HG03060 (cell line): ENCODE results near the gene PBXIP1.

Experiments
- ATAC-seq: cut with Tn5 transposase; IDR thresholded peaks from one replicate; pipeline ENCODE4 v1.9.1; 2021; ENCODE audit warnings: low read depth, moderate number of reproducible peaks; ENCODE audit not compliant: unreplicated experiment

PBXIP1 gene

DNA sequence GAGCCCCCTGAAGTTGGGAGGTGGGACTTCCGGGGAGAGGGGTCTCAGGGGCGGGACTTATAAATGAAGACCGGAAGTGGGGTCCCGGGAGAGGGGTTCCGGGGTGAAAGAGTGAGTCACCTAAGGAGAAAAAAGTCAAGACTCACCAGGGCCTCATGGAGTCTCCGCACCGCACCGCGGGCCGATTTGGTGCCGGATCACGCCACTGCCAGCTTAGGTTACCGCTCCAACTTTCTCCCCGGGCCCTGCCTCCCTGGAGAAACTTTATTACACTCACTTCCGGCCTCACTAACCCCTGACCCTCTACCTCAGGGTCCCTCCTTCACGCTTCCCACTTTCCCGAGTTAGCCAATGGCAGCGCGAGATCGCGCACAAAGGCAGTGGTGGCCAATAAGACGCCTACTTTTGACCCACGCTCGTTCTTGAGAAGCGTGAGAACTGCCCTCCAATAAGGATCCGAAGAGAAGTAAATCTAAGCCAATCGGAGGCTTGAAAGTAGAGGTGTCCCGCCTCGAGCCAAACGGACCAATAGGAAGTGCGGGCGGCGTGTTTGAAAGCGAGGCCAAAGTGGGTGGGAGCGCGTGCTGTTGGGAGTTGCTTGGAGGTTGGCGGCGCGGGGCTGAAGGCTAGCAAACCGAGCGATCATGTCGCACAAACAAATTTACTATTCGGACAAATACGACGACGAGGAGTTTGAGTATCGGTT is 18.4 kb upstream of the PBXIP1 start, which contains the start of gene CKS1B:
Gene CKS1B, plus strand, starts transcription at position 580 of the 706 bp plus-strand sequence. Its CDS starts 65 bp downstream, at position 645.
- ATAC-seq: peak; percentile 76

DNA sequence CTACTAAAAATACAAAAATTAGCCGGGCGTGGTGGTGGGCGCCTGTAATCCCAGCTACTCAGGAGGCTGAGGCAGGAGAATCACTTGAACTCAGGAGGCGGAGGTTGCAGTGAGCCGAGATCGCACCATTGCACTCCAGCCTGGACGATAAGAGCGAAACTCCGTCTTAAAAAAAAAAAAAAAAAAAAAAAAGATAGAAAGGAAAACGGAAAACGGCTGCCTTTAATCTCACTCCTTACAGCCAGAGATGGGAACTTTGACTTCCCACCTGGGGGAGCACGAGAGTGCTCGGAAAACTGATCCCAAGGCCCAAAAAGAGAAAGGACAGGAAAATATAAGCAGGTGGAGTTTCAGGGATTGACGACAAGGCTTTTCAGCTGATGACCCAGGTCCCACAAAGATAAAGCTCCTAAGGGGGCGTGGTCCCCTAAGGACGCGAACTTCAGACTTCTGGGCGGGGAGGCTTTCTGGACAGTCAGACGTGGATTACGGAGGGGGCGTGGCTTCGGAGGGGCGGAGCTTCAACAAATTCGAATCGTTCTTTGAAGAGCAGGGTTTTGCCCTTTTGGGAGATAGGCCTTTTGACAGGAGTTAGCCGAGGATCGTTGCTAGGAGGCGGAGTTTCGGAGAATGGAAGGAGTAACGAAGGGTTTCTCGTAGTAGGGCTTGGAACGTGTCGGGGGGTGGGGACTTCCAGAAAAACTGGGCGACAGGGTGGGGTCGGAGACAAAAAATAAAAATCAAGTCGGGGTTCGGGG is 17.6 kb upstream of the PBXIP1 start:
- ATAC-seq: no peak

DNA sequence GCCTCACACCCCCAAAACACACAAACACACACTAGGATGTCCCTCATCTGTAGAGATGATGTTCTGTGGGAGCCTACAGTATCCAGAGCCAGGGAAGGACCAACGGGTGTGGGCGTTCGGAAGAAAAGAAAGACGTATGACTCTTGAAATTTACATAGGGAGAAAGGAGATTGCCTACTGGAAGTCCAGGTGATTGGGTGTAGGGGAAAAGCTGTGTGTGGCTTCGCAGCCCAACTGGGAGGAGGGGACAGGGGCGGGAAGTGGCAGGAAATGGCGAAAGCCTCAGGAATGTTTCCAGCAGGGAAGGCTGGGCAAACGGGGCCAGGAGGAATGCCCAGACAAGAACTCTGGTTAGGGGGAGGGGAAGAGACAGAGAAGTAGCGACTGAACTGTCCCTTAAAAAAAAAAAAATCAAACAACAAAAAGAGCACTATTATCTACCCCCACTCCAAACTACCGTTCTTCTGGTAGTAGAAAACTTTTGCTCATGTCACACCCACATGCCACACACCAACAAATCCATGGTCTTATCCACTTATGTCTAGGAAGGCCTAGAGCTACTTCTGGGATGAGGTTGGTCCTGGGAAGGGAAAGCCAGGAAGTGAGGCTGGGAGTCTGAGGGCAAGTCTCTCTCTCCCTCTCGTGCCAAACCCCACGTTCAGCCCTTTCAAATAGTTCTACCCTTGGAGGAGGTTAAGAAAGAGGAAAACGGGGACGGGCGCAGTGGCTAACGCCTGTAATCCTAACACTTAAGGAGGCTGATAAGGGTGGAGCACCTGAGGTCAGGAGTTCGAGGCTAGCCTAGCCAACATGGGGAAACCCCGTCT is 16.8 kb upstream of the PBXIP1 start:
- no peak for ATAC-seq

DNA sequence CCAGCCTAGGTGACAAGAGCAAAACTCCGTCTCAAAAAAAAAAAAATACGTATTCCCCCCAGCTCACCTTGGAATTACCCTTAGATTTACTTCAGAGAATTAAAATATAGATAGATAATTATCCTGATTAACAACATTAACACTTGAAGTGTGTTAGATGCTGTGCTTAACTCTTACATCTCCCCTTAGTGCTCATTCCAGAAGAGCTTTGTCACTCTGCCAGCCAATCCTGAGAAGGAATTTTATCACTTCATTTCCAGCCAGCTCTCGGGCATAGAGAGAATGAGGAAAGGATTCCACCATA is 16.3 kb upstream of the PBXIP1 start:
- ATAC-seq: no peak

DNA sequence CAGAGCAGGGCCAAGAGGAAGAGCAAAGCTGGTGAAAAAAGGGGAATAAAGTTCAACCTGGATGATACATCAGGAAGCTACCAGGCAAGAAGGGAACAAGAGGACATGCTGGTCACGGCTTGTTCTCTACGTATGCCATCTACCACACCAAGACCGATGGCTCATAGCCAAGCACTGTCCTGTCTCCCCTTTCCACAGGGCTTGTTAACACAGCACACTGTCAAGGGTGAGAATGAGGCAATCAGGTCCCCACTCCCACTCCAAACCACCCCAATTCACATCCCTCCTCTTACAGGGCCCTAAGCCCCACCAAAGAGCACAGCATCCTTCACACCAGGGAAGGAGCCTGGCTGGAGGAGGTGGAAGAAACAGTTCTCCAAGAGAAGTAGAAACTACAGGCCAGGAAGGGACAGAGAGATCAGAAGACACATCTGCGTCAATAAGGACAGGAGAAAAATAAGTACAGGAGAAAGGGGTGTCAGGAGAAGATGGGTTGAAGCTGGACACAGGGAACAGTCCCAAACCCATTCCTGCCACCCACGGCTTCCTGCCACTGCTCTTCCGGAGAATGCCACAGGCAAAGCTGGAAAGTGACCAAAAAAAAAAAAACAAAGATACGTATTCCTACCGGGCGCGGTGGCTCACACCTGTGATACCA is 15.6 kb upstream of the PBXIP1 start:
- ATAC-seq: no peak

DNA sequence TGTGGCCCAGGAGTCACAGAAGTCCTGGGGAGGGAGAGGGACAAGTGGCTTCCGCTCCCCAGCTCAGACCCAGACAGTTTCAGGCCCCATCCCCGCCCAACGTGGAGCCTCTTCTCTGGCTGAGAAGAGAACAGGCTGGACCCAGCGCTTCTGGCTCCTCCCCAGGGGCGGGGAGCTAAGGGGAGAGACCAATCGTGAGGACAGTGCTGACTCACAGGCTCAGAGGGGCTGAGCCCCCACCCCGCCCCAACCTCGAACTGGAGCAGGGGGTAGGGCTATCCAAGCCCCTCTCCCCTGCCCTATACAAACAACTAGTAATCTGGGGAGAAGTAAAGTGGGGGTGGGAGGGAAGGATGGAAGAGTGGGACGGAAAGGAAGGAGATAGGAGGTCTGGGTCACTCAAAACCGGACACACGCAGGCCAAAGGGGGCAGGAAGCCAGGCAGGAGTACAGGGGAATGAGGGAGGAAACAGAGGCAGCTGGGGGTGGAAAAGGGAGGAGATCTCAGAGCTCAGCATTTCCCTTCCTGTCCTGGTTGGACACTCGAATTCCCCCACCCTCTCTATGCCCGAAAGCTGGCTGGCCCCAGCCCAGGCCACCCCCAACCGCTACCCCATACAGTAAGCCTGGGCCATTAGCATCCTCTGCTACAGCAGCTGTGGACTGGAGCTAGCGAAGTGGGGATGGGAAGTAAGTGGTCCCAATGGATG is 14.9 kb upstream of the PBXIP1 start, which contains the start of gene SHC1:
Gene SHC1, minus strand, starts transcription at position 117 of the 710 bp plus-strand sequence. CDS start 221 bp downstream, outside the sequence.
- ATAC-seq: no peak

DNA sequence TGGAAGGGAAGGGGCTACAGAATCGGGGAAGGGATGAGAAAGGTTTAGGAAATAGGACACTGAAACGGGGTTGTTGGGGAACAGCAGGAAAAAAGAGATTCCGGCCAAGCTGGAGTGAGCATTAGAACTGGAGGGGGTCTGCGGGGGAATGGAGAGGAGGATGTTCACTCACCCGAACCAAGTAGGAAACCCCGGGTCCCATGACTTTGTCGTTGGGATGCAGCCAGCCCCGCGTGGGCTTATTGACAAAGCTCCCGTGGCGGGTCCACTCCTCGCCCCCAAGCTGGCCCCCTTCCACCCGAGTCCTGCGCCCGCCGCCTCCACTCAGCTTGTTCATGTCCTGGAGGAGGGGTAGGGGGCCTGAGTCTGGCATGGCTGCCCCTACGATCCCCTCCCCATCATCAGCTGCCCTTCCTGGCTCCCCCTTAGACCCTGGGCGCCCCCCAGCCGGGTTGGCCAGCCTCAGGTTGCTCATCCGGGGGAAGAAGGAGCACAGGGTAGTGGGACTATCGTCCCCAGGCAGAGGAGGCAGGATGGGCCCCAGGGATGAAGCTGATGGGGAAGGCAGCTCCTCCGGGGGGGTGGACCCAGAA is 14.1 kb upstream of the PBXIP1 start:
- no peak for ATAC-seq

DNA sequence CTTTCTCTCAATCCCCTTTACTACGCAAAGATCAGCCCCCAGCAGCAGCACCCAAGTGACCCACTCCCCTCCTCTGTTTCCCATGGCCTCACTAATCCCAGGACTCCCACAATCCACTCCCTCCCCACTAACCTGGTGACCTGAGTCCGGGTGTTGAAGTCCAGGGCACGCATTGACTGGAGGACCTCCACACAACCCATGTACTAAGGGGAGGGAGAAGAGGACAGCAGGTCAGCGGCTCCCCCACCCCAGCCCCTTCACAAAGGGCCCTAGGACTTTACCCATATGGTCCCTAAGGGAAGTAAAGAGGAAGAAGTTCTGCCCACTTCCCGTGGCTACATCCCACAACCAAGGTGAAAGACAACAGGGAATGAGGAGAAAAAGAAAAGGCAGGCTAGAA is 13.3 kb upstream of the PBXIP1 start:
- ATAC-seq: no peak

DNA sequence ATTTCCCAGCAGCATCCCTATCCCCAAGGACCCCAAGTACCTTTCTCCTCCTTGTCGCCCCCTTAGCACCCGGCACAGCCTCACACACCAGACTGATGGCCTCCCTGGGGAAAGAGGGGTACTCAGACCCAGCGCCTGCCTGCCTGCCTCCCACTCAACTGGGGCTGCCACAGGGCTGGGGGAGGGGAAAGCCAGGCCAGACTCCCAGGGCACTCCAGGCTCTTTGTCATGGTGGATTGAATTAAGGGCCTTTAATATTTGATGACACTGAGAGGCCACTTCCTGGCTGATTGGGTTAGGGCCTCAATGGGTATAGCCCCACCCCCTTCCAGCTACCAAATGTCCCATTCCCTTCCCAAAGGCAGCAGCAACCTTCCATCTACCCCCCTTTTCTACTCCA is 12.8 kb upstream of the PBXIP1 start:
- no peak for ATAC-seq

DNA sequence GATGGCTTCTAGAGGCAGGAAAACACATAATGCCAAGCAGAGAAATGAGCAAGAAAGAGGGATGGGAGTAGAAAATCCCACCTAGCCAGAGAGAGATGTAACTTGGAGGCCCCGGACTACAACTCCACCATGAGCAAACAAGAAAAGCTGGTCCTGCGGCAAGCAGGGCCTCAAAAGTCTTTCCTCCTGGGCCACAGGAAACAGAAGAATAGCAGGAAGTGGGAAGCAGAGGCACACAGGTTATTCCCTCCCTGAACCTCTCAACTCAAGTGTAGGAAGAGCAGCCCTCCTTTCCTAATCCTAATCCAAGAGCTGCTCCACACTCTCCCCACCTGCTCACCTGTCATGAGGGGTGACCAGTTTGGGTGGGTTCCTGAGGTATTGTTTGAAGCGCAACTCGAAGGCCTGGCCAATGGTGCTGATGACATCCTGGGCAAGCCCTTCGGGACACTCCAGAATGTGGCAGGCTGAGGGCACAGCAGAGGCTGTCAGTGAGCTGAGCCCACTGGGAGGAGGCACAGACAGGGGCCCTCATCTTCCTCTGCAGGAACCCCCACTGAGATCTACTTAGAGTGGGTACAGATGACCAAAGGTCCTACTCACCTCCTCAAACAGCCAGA is 11.5 kb upstream of the PBXIP1 start:
- ATAC-seq: no peak

DNA sequence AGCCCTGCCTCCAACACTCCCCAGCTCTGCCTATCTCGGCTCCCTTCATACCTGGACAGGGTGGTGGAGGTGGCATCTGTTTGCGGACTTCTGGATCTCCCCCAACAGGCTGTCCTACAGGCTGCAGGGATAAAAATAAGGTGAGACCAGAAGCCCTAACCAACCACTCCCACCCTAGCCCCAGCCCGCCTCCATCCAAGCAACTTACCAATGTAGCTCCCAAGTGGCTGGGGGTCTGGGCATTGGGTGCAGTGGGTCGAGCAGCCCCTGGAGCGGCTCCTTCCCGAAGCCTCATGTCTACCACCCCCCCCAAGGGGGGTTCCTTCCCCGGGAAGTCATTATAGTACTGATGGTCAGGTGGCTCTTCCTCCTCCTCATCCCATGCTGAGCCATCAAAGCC is 10.2 kb upstream of the PBXIP1 start:
- no peak for ATAC-seq

DNA sequence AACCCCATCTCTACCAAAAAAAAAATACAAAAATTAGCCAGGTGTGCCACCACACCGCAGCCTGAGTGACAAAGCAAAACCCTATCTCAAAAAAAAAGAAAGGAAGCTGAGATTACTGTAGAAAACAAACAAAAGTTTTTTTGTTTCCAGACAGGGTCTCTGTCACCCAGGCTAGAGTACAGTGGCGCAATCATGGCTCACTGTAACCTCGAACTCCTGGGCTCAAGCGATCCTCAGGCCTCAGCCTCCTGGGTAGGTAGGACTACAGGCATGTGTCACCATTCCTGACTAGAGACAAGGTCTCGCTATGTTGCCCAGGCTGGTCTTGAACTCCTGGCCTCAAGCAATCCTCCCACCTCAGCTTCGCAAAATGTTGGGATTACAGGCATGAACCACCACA is 8.5 kb upstream of the PBXIP1 start:
- no peak for ATAC-seq

DNA sequence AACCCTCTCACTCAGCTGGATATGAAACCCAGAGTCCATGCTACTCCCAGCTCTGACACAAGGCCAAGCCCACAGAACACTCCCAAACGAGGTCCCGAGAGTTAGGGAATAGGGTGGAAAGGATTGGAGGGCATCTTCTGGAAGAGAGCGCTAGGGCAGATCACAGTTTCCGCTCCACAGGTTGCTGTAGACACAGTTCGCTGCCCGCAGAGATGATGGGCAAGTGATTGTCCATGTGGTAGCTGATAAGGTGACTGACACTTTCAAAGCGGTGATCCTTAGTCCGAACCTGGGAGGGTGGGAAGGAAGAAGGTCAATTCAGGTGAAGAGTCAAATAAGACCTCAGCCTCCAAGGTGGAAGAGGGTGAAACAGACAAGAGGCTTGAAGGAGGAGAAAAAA is 7.7 kb upstream of the PBXIP1 start:
- no peak for ATAC-seq

DNA sequence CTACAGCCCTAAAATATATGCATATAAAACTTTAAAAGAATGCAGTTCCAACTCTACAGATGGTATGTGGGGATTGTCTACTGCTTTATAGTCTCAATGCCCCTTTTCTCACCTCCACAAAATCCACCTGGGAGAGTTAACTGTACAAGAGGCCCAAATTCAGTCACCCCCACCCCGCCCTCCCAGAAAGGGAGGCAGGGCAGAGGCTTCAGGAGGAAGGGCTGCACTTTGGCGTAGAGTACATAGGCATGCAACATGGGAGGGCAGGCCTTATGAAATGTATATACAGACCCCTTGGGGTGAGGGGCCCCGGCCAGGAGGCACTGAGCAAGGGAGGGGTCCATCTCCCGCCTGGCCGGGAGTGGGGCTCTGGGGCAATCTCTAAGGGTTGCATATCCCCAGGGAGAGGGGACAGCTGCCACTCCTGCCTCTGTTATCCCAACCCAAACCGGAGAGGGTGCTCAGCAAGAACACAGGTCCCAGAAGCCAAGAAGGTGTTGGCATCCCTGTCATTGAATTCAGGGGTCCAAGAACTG is 7.0 kb upstream of the PBXIP1 start:
- ATAC-seq: no peak

DNA sequence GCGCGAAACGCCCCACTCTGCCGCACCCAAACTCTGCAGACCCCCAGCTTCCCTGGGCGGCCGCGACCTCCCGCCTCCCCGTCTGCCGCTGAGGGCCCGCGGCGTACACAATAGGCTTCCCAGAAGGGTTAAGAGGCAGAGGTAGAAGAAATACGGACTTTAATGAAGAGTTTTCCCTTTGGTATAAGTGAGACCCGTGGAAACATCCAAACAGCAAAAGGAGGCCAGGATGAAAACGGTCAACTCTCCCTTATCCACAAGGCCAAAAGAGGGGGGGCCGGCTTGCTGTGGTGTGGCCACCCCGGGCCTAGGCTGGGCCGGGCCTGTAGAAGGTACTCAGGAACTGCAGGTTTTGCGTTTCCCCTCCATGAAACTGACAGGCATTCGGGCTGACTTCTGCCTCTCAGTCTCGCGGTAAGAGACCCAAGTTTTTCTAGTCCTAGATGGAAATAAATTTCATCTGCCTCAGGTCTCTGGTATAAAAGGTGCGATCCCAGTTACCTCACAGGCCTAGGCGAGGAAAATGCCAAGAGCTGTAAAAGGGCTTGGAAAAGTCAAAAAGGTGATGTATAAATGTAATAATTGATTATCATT is 6.4 kb upstream of the PBXIP1 start:
- ATAC-seq: no peak

DNA sequence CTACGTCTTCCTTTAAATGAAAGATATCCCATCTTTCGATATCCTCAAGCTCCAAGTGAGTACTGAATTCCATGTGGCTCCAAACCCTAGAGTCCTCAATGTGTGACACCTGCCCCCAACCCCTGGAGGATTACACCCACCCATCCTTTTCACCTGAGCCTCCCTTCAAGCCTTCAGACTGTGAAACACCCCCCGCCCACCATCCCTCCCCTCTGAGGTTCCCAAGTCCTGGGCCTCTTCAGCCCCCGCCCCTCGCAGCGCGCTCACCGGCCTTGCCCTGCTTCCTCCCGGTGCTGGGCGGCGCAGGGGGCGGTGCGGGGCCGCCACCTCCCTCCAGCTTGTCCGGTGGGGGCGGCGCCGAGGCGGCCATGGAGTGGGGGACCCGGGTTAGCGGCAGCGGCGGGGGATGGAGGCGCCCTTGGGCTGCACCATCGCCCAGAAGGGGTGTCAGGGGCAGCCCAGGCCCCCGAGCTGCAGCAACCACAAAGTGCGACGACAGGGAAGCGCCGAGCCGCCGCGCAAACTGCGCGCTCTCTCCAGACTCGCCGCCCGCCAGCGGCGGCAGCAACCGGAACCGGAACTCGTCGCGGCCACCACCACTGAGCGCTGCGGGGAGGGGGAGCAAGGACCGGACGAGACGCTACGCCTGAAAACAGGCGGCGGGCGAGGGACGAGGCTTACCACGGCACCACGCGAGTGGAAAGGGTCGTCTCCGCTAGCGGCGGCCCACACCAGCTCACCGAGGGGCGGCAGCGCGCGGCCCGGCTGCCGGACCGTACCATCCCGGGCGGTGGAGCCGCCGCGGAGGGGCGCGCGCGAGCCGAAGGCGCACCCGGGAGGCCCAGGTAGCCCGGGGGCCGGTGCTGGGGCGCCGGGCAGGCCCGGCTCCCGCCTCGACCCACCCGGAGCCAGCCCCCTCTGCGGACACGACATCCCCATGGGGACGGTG is 5.6 kb upstream of the PBXIP1 start, which contains the start of gene PYGO2:
Gene PYGO2, minus strand, starts transcription at position 576 of the 949 bp plus-strand sequence. Its CDS starts 206 bp downstream, at position 370.
- ATAC-seq: no peak

DNA sequence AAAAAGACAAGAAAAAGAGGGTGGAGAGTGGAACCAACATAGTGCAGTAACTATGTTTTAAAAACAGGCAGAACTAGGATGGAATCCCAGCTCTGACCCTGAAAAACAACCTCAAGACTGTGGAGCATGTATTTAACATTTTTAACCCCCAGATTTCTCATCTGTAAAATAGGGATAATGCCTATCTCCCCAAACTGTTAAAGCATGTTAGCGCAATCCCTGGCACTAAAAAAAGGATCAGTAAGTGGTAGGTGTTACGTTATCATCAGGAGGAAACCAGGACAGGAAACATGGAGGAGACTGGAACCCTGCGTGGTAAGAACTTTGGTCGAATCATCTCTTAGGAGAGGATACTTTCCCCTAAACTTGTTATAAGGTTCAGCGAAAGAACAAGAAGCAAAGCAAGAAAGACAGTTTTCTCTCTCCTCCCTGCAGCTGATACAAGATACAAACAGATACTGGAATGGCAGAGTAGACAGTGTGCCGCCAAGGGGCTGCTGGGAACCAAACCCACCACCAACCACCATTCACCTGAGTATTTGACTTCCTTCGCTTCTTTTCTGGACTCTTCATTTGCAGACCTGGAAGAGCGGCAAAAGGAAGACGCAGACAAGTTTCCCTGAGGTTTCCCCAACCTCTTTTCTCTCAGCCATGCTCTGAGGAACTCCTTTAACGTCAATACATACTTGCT is 4.7 kb upstream of the PBXIP1 start:
- ATAC-seq: no peak
